ENCODE measurements around the gene MUSTN1. TPM values are rescaled to one million over a fixed set of nuclear protein-coding genes. Genes with fewer than 3 reads are reported as not detected.

The MUSTN1 gene
- total and polyA plus RNA-seq, 2 of the 13 experiments (the other 11 are each of a cell fraction or from before 2014, with no cell fraction given) = 0.84 to 1.4 TPM

GRCh38 chr3:52845157-52845556, 10.3 kb upstream of the MUSTN1 start (continued):
- TF ChIP-seq PAXIP1 (CRISPR knock-in tag; conservative IDR thresholded peaks at IDR 0.05) = peak; percentile 34
- peak; percentile 32; the same call in 1 of the 2 replicates for TF ChIP-seq BCL6 (CRISPR knock-in tag; IDR thresholded peaks at IDR 0.05)
- TF ChIP-seq SYNCRIP (IDR thresholded peaks at IDR 0.05; ENCODE audit: insufficient read depth, low read depth, low read length) = no peak
- TF ChIP-seq HDAC2 (CRISPR knock-in tag; IDR thresholded peaks at IDR 0.05) = peak; percentile 64
- no peak for TF ChIP-seq ZSCAN25 (CRISPR knock-in tag; IDR thresholded peaks at IDR 0.05)
- TF ChIP-seq EP300 (IDR thresholded peaks at IDR 0.05; ENCODE audit: low read depth in 2 of 2, low read length in 2 of 2) = peak in 1 of 2 experiments; percentile 38; a peak in 1 of 4 replicates
- no peak for TF ChIP-seq EP300 (CRISPR knock-in tag; IDR thresholded peaks at IDR 0.05; ENCODE audit: borderline replicate concordance)
- no peak for TF ChIP-seq SP4 (CRISPR knock-in tag; IDR thresholded peaks at IDR 0.05)
- no peak for TF ChIP-seq MAFG (CRISPR knock-in tag; IDR thresholded peaks at IDR 0.05)
- TF ChIP-seq FOXA3 (CRISPR knock-in tag; IDR thresholded peaks at IDR 0.05) = peak; percentile 89
- no peak for TF ChIP-seq KDM2A (CRISPR knock-in tag; IDR thresholded peaks at IDR 0.05; ENCODE audit: borderline replicate concordance, low read depth)
- TF ChIP-seq FOXK1 (CRISPR knock-in tag; IDR thresholded peaks at IDR 0.05; ENCODE audit: borderline replicate concordance, low read depth) = peak; percentile 44; the same call in 1 of the 2 replicates
- TF ChIP-seq ZNF367 (CRISPR knock-in tag; IDR thresholded peaks at IDR 0.05; ENCODE audit: borderline replicate concordance) = no peak
- 0 out of 2 replicates have a peak, but pooled peaks have one; percentile 28 for TF ChIP-seq ZNF292 (CRISPR knock-in tag; IDR thresholded peaks at IDR 0.05; ENCODE audit: borderline replicate concordance, low read depth)
- TF ChIP-seq YEATS2 (CRISPR knock-in tag; IDR thresholded peaks at IDR 0.05; ENCODE audit: borderline replicate concordance) = no peak
- TF ChIP-seq ZNF737 (CRISPR knock-in tag; IDR thresholded peaks at IDR 0.05; ENCODE audit: borderline replicate concordance) = no peak
- TF ChIP-seq STAG1 (CRISPR knock-in tag; IDR thresholded peaks at IDR 0.05) = 0 out of 2 replicates have a peak, but pooled peaks have one; percentile 6
- TF ChIP-seq ZFP36L1 (CRISPR knock-in tag; IDR thresholded peaks at IDR 0.05) = no peak
- no peak for TF ChIP-seq TEAD2 (CRISPR knock-in tag; IDR thresholded peaks at IDR 0.05)
- TF ChIP-seq KDM1A (CRISPR knock-in tag; IDR thresholded peaks at IDR 0.05) = 0 out of 2 replicates have a peak, but pooled peaks have one; percentile 45
- TF ChIP-seq NAIF1 (CRISPR knock-in tag; IDR thresholded peaks at IDR 0.05; ENCODE audit: borderline replicate concordance) = no peak
- no peak for TF ChIP-seq TFE3 (CRISPR knock-in tag; IDR thresholded peaks at IDR 0.05)
- TF ChIP-seq ZNF350 (CRISPR knock-in tag; IDR thresholded peaks at IDR 0.05; ENCODE audit: borderline replicate concordance, low read depth) = 0 out of 2 replicates have a peak, but pooled peaks have one; percentile 4
- TF ChIP-seq PATZ1 (CRISPR knock-in tag; IDR thresholded peaks at IDR 0.05) = peak; percentile 62
